Urinary bladder (tissue), 4 donors: ENCODE measurements around the gene L1CAM. TPM values are rescaled to one million over a fixed set of nuclear protein-coding genes. Genes with fewer than 3 reads are reported as not detected.

Source experiments
- DNase-seq: peaks from one replicate; pipeline ENCODE4 v3.0.0-alpha.2; 2015; ENCODE audit errors: extremely low spot score
- H3K27ac ChIP-seq: one replicate; pipeline ENCODE4 v1.5.1; 2013; ENCODE audit warnings: low read depth, mild to moderate bottlenecking, moderate library complexity
- H3K36me3 ChIP-seq: one replicate; pipeline ENCODE4 v1.6.1; 2013; ENCODE audit warnings: mild to moderate bottlenecking, moderate library complexity; ENCODE audit not compliant: insufficient read depth
- H3K4me1 ChIP-seq: one replicate; pipeline ENCODE4 v1.6.1; 2013; ENCODE audit warnings: mild to moderate bottlenecking, moderate library complexity; ENCODE audit not compliant: insufficient read depth
- H3K4me3 ChIP-seq: one replicate; pipeline ENCODE4 v1.5.1; 2013; ENCODE audit warnings: low read depth, low read length
- WGBS: extraction: QIAGEN DNeasy Blood & Tissue Kit; methylation state at CpG from one replicate; pipeline ENCODE4 v1.1.7; 2013; 5-methylcytosine and 5-hydroxymethylcytosine counted together
- polyA plus RNA-seq: library from polyadenylated mRNA; stranded (reverse); fragments of 200-250 nt; gene quantifications from one replicate; pipeline ENCODE4 v1.2.3, GENCODE V29; 2013
- total RNA-seq: library from RNA; depleted of rRNA; stranded (reverse); fragments of >200 nt; gene quantifications from one replicate; pipeline ENCODE4 v1.2.3, GENCODE V29; 2014
- donor health status: healthy with polysubstance abuse.
- donor health status: healthy.

L1CAM gene
- total and polyA plus RNA-seq, 2 donors = 5.6 to 12.7 TPM

DNA sequence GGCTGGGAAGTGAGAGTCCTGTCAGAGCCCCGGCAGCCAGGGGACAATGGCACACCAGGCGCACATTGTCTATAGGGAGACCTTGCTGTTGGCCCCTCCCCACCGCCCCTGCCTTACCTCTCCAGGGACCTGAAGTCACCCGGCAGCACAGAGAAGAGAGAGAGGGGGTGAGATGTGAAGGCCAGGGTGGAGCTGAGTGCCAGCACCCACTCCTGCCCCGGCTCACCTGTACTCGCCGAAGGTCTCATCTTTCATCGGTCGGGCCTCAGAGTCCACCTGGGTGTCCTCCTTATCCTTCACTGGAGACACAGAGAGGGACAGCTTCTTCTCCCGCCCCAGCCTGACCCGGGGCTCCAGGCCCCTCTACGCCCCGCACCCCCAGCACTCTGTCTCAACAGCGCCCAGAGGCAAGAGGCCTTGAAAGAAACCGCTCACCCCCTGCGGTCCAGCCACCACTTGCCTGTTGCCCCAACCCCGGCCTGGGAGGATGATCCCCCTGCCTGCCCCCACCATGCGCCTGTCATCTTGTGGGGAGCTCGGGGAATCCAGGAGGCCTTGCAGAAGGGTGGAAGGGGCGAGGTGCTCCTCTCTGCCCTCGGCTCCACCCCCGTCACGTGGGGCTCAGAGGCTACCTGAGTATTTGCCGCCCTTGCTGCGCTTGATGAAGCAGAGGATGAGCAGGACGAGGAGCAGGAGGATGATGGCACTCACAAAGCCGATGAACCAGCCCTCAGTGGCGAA, 22.6 kb downstream of the L1CAM start:
- Histone ChIP-seq H3K27ac (no peak overlapping the region), H3K4me1 (no peaks in the 10 kb centered on the region), H3K4me3 (no peak overlapping the region), H3K36me3 (no peaks in the 10 kb centered on the region)
- DNase-seq = no peak
- WGBS = 64% methylated on average over 28 of the region's 28 CpGs

GRCh38 chrX:153862369-153863250, 23.4 kb downstream of the L1CAM start:
- H3K36me3 ChIP-seq = no peaks in the 10 kb centered on the region
- no peaks in the 10 kb centered on the region for H3K4me1 ChIP-seq
- no peak overlapping the region for H3K4me3 ChIP-seq
- DNase-seq = no peak
- H3K27ac ChIP-seq = no peak overlapping the region
- WGBS = 40% methylated on average over 21 of the region's 22 CpGs

DNA sequence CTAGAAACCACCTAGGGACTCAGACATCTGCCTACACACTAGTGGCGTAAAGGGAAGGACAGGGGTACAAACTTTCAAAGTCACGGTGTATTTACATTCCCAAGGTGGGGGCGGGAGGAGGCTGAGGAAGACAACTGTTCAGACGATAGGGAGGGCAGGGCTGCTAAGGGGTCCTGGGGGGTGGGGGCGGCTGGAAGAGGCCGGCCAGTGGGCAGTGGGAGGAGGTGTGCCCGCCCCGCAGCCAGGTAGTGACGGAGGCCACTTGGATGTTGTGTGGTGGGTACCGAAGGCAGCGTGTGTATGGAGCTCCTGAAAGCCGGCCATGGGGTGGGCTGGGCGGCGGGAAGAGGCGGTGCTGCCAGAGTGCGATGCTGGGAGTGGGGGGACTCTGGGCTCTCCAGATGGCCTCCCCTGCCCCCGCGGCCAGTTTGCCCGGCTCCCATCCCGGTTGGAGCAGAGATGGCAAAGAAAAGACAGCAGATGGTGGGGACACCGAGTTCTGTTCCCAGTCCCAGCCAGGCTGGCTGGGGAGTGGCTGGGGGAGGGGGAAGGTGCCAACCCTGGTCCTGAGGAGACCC, 24.2 kb downstream of the L1CAM start:
- 53% methylated on average over 21 of the region's 21 CpGs for WGBS
- DNase-seq = no peak

DNA sequence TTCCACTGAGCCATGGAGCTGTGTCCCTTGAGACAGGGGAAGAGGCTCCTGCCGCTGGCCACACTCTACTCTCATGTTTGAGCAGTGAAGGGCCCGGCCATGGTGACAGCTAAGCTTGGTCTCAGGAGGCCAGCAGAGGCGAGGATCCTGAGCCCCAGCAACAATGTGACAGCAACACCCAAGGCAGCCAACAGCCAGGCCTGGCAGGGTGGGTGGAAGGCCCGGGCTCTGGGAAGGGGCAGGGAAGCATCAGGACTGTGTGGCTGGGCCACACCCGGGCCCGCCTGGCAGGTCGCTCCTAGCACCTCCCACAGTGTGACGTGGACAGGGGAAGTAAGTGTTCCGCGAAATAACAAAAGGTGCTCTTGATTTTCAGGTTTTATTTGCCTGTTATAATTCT, 24.8 kb downstream of the L1CAM start:
- 74% methylated on average over 10 of the region's 10 CpGs for WGBS
- no peaks in the 10 kb centered on the region for H3K4me1 ChIP-seq
- no peak overlapping the region for H3K27ac ChIP-seq
- H3K36me3 ChIP-seq = no peaks in the 10 kb centered on the region
- DNase-seq = no peak
- H3K4me3 ChIP-seq = no peak overlapping the region

More for the DNA sequence above, 24.2 kb downstream of the L1CAM start:
- Histone ChIP-seq H3K27ac (no peak overlapping the region), H3K4me3 (no peak overlapping the region), H3K36me3 (no peaks in the 10 kb centered on the region), H3K4me1 (no peaks in the 10 kb centered on the region)

DNA sequence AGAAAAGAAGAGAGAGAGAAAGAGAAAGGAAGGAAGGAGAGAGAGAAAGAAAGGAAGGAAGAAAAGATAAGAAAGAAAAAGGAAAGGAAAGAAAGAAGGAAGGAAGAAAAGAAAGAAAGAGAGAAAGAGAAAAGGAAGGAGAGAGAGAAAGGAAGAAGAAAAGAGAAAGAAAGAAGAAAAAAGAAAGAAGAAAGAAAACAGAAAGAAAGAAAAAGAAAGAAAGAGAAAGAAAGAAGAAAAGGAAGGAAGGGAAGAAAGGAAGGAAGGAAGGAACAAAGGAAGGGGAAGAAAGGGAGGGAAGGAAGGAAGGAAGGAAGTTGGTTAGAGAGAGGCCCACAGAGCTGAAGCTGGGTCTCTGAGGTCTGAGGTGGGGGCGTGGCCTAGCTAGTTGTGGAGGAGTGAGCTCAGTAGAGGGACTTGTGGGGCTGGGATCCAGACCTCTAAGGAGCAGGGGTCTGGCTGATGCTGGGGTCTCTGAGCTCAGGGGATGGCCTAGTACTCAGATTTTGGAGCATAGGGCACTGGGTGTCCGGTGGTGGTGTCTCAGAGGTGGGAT, 28.5 kb downstream of the L1CAM start:
- Histone ChIP-seq H3K27ac (no peak overlapping the region), H3K36me3 (no peaks in the 10 kb centered on the region), H3K4me3 (no peak overlapping the region), H3K4me1 (no peaks in the 10 kb centered on the region)
- WGBS = 86% methylated on average over 2 of the region's 2 CpGs
- no peak for DNase-seq

GRCh38 chrX:153854702-153855101, 31.3 kb downstream of the L1CAM start:
- no peak for DNase-seq
- Histone ChIP-seq H3K4me1 (no peaks in the 10 kb centered on the region), H3K27ac (no peak overlapping the region), H3K36me3 (no peaks in the 10 kb centered on the region), H3K4me3 (no peak overlapping the region)
- 83% methylated on average over 9 of the region's 9 CpGs for WGBS

DNA sequence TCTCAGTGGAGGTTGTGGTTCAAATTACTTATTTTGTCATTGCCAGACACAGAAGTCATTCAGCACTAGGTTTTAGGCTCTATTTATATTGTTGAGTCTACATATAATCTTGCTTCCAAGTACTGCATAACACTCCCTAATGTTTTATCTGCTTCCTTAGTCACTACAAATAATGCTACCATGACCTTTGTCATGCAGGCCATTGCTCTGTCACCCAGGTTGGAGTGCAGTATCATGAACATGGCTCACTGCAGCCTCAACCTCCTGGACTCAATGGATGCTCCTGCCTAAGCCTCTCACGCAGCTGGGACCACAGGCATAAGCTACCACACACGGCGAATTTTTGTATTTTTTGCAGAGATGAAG, 32.1 kb downstream of the L1CAM start:
- H3K4me1 ChIP-seq = no peaks in the 10 kb centered on the region
- no peak for DNase-seq
- WGBS = 87% methylated on average over 3 of the region's 3 CpGs
- H3K4me3 ChIP-seq = no peak overlapping the region
- H3K27ac ChIP-seq = no peak overlapping the region
- H3K36me3 ChIP-seq = no peaks in the 10 kb centered on the region

- H3K36me3 ChIP-seq = no peaks in the 10 kb centered on the region
- H3K4me1 ChIP-seq = no peaks in the 10 kb centered on the region
- DNase-seq = no peak
- no peak overlapping the region for H3K4me3 ChIP-seq
- H3K27ac ChIP-seq = no peak overlapping the region
- 20% methylated on average over 3 of the region's 3 CpGs for whole genome bisulfite sequencing
These were observed 32.6 kb downstream of the L1CAM start for GRCh38 chrX:153853180-153853901.

DNA sequence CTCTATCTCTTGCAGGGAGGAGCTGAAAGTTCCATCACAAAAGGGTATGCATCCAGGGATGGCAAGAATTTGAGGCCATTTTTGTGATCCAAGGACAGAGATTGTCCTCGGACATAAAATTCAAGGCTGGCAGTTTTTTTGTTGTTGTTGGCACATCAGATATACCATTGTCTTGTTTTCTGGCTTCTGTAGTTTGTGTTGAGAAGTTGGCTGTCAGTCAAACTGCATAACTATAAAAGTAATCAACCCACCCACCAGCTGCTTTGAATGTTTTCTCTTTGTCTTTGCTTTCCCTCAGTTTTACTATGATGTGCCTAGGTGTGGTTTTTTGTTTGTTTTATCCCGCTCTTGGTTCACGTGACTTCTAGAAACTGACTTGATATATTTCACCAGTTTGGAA, 34.0 kb downstream of the L1CAM start:
- Histone ChIP-seq H3K27ac (no peak overlapping the region), H3K4me3 (no peak overlapping the region), H3K36me3 (no peaks in the 10 kb centered on the region), H3K4me1 (no peaks in the 10 kb centered on the region)
- no peak for DNase-seq
- 66% methylated on average over 3 of the region's 3 CpGs for WGBS

- no peaks in the 10 kb centered on the region for H3K36me3 ChIP-seq
- WGBS = 55% methylated on average over 3 of the region's 3 CpGs
- H3K4me3 ChIP-seq = no peak overlapping the region
- no peaks in the 10 kb centered on the region for H3K4me1 ChIP-seq
- H3K27ac ChIP-seq = no peak overlapping the region
- no peak for DNase-seq
These were observed 37.6 kb downstream of the L1CAM start for GRCh38 chrX:153848325-153848724.

GRCh38 chrX:153845842-153846241, 40.1 kb downstream of the L1CAM start:
- no peak for DNase-seq
- H3K27ac ChIP-seq = no peak overlapping the region
- H3K36me3 ChIP-seq = no peaks in the 10 kb centered on the region
- 13% methylated on average over 3 of the region's 3 CpGs for WGBS
- no peaks in the 10 kb centered on the region for H3K4me1 ChIP-seq
- no peak overlapping the region for H3K4me3 ChIP-seq

- Histone ChIP-seq H3K4me1 (no peaks in the 10 kb centered on the region), H3K36me3 (no peaks in the 10 kb centered on the region), H3K4me3 (no peak overlapping the region), H3K27ac (no peak overlapping the region)
- 35% methylated on average over 6 of the region's 6 CpGs for WGBS
- no peak for DNase-seq
These were observed 40.8 kb downstream of the L1CAM start for GRCh38 chrX:153845195-153845594.

- Histone ChIP-seq H3K4me1 (no peaks in the 10 kb centered on the region), H3K36me3 (no peaks in the 10 kb centered on the region), H3K4me3 (no peak overlapping the region), H3K27ac (no peak overlapping the region)
- DNase-seq = no peak
- 21% methylated on average over 6 of the region's 6 CpGs for WGBS
These were observed 41.4 kb downstream of the L1CAM start for GRCh38 chrX:153844509-153845082.
